H1 (cell line): ENCODE measurements around the gene GBE1. TPM values are rescaled to one million over a fixed set of nuclear protein-coding genes. Genes with fewer than 3 reads are reported as not detected.
A peak's percentile ranks its signal among the peaks of the same experiment; 100 is the strongest.

Source experiments
- CTCF ChIA-PET: fragments of 300-600 bp; sonication (Branson Sonifier 250); formaldehyde crosslinking; loops from one replicate; lab custom pipeline; 2021; ENCODE audit not compliant: partially characterized antibody; lab: Charles Lee
- POLR2A ChIA-PET: fragments of 300-600 bp; sonication (Branson Sonifier 250); formaldehyde crosslinking; loops from one replicate; lab custom pipeline; 2021; ENCODE audit warnings: inconsistent platforms; ENCODE audit not compliant: partially characterized antibody; lab: Charles Lee
- DNase-seq, 2 experiments: peaks; one replicate each; pipeline versions ENCODE4 v3.0.0 to v3.0.0-alpha.2; 2010 to 2022; ENCODE audit warnings: low spot score in 2 of 2, low read depth in 1 of 2, mixed read lengths in 1 of 2
- FAIRE-seq: peaks from 2 replicates; lab custom pipeline; 2011; peaks lifted over from hg19 to GRCh38; lab: Jason Lieb, UNC
- H2AFZ ChIP-seq: 2 replicates; pipeline ENCODE4 v1.8.1; 2012; ENCODE audit warnings: low read length, inconsistent platforms
- H2AK5ac ChIP-seq: 2 replicates; pipeline ENCODE4 v1.6.1; 2013; ENCODE audit warnings: low read depth, low read length
- H2BK120ac ChIP-seq: replicated peaks from 2 replicates; pipeline ENCODE3; 2013; ENCODE audit warnings: low read depth, low read length, inconsistent platforms
- H2BK12ac ChIP-seq: 2 replicates; pipeline ENCODE4 v1.6.1; 2013; ENCODE audit warnings: low read depth, low read length
- H2BK15ac ChIP-seq: 2 replicates; pipeline ENCODE4 v1.6.1; 2013; ENCODE audit warnings: low read length
- H2BK20ac ChIP-seq: 2 replicates; pipeline ENCODE4 v1.6.1; 2013; ENCODE audit warnings: low read length
- H2BK5ac ChIP-seq: 2 replicates; pipeline ENCODE4 v1.6.1; 2013; ENCODE audit warnings: low read depth, low read length
- H3K14ac ChIP-seq: 2 replicates; pipeline ENCODE4 v1.6.1; 2013; ENCODE audit warnings: inconsistent platforms; ENCODE audit not compliant: insufficient read length
- H3K18ac ChIP-seq: 2 replicates; pipeline ENCODE4 v1.6.1; 2013; ENCODE audit warnings: low read length; ENCODE audit errors: extremely low read depth
- H3K23ac ChIP-seq: 2 replicates; pipeline ENCODE4 v1.6.1; 2013; ENCODE audit warnings: inconsistent platforms; ENCODE audit not compliant: insufficient read length
- H3K23me2 ChIP-seq: 2 replicates; pipeline ENCODE4 v1.6.1; 2013; ENCODE audit warnings: low read depth, low read length
- H3K27ac ChIP-seq: 2 replicates; pipeline ENCODE4 v1.6.1; 2011; ENCODE audit warnings: low read depth, low read length, inconsistent platforms
- H3K27me3 ChIP-seq, 4 experiments: replicated peaks in 1 of 4; 1 replicate in 1 of 4; 2 replicates in 3 of 4; pipeline versions ENCODE4 v1.6.1 to v1.8.1; 2011 to 2013; ENCODE audit warnings: low read length in 3 of 4, mild to moderate bottlenecking in 3 of 4, inconsistent platforms in 2 of 4, mixed read lengths in 2 of 4, moderate library complexity in 1 of 4; ENCODE audit not compliant: control insufficient read depth in 3 of 4, insufficient read depth in 3 of 4; ENCODE audit errors: extremely low read depth in 1 of 4
- H3K36me3 ChIP-seq, 4 experiments: 2 replicates each; pipeline versions ENCODE4 v1.6.1 to v1.8.1; 2011 to 2013; ENCODE audit warnings: mild to moderate bottlenecking in 4 of 4, low read length in 3 of 4, moderate library complexity in 2 of 4, control low read depth in 1 of 4, inconsistent platforms in 1 of 4; ENCODE audit not compliant: insufficient read depth in 4 of 4, control insufficient read depth in 2 of 4
- H3K4ac ChIP-seq: replicated peaks from 2 replicates; pipeline ENCODE3; 2013; ENCODE audit warnings: low read length, low read depth, mixed read lengths, inconsistent platforms; ENCODE audit not compliant: insufficient read length
- H3K4me1 ChIP-seq, 4 experiments: replicated peaks in 1 of 4; 1 replicate in 1 of 4; 2 replicates in 3 of 4; pipeline versions ENCODE4 v1.6.1 to v1.8.1; 2011 to 2013; ENCODE audit warnings: low read length in 3 of 4, inconsistent platforms in 2 of 4, mixed read lengths in 1 of 4; ENCODE audit not compliant: insufficient read depth in 4 of 4, control insufficient read depth in 3 of 4
- H3K4me2 ChIP-seq, 2 experiments: 2 replicates each; pipeline versions ENCODE4 v1.6.1 to v1.8.1; 2011 to 2013; ENCODE audit warnings: low read depth in 2 of 2, low read length in 2 of 2, control low read depth in 1 of 2, inconsistent platforms in 1 of 2, mild to moderate bottlenecking in 1 of 2; ENCODE audit not compliant: insufficient read depth in 1 of 2
- H3K4me3 ChIP-seq, 4 experiments: fragments of 200-600, 300-600 bp in 1 of 4; sonication (generic), shearing (Covaris generic), sonication (Bioruptor Twin) in 1 of 4; 2 replicates each; pipeline versions ENCODE4 v1.5.1 to v1.8.1; 2011 to 2016; ENCODE audit warnings: low read length in 4 of 4, low read depth in 3 of 4, control low read depth in 2 of 4, inconsistent platforms in 2 of 4, mild to moderate bottlenecking in 2 of 4, mixed read lengths in 1 of 4, moderate library complexity in 1 of 4; ENCODE audit not compliant: insufficient read depth in 2 of 4; ENCODE audit errors: extremely low read depth in 1 of 4
- H3K56ac ChIP-seq: replicated peaks from 2 replicates; pipeline ENCODE3; 2013; ENCODE audit warnings: low read depth, mild to moderate bottlenecking, mixed read lengths, low read length, inconsistent platforms; ENCODE audit not compliant: insufficient read length
- H3K79me1 ChIP-seq: 2 replicates; pipeline ENCODE4 v1.6.1; 2013; ENCODE audit warnings: low read depth, low read length, control low read depth
- H3K79me2 ChIP-seq, 2 experiments: 2 replicates each; pipeline versions ENCODE4 v1.6.1 to v1.8.1; 2012 to 2013; ENCODE audit warnings: low read length in 2 of 2, mild to moderate bottlenecking in 2 of 2, inconsistent platforms in 1 of 2; ENCODE audit not compliant: insufficient read depth in 2 of 2, control insufficient read depth in 1 of 2
- H3K9ac ChIP-seq, 4 experiments: replicated peaks in 1 of 4; 1 replicate in 1 of 4; 2 replicates in 3 of 4; pipeline versions ENCODE4 v1.6.1 to v1.8.1; 2011 to 2013; ENCODE audit warnings: low read depth in 3 of 4, low read length in 3 of 4, control low read depth in 2 of 4, mild to moderate bottlenecking in 2 of 4, moderate library complexity in 2 of 4, inconsistent platforms in 1 of 4; ENCODE audit errors: extremely low read depth in 1 of 4
- H3K9me3 ChIP-seq, 2 experiments: 2 replicates each; pipeline versions ENCODE4 v1.6.1 to v1.8.1; 2012 to 2013; ENCODE audit warnings: mild to moderate bottlenecking in 2 of 2, moderate library complexity in 2 of 2, control low read depth in 1 of 2, inconsistent platforms in 1 of 2, low read depth in 1 of 2, low read length in 1 of 2, mixed read lengths in 1 of 2; ENCODE audit not compliant: insufficient read depth in 2 of 2
- H4K20me1 ChIP-seq, 2 experiments: replicated peaks in 1 of 2; 2 replicates each; pipeline versions ENCODE3 to v1.8.1; 2011 to 2013; ENCODE audit warnings: inconsistent platforms in 2 of 2, low read length in 2 of 2, mild to moderate bottlenecking in 1 of 2; ENCODE audit not compliant: insufficient read depth in 2 of 2, control insufficient read depth in 1 of 2
- H4K5ac ChIP-seq: 2 replicates; pipeline ENCODE4 v1.6.1; 2013; ENCODE audit warnings: low read length, low read depth, mixed read lengths, inconsistent platforms; ENCODE audit not compliant: insufficient read length
- H4K8ac ChIP-seq: 2 replicates; pipeline ENCODE4 v1.8.0; 2013; ENCODE audit warnings: mild to moderate bottlenecking, moderate library complexity, low read length, inconsistent platforms; ENCODE audit not compliant: insufficient read depth; ENCODE audit errors: extremely low read depth
- H4K91ac ChIP-seq: replicated peaks from 2 replicates; pipeline ENCODE3; 2013; ENCODE audit warnings: low read length, mixed read lengths, inconsistent platforms; ENCODE audit not compliant: insufficient read length
- BRCA1 ChIP-seq: IDR thresholded peaks from 2 replicates; pipeline ENCODE4 v1.6.1; 2012; ENCODE audit warnings: low read depth, low read length, improper control_type of control experiment
- CTBP2 ChIP-seq: IDR thresholded peaks from 2 replicates; pipeline ENCODE4 v1.7.0; 2011; ENCODE audit warnings: borderline replicate concordance, mild to moderate bottlenecking, moderate library complexity, mixed read lengths, low read length; ENCODE audit not compliant: insufficient read depth, insufficient read length
- GABPA ChIP-seq: IDR thresholded peaks from 2 replicates; pipeline ENCODE4 v1.6.1; 2011; ENCODE audit warnings: mild to moderate bottlenecking, low read length, moderate library complexity, borderline replicate concordance; ENCODE audit not compliant: insufficient read depth
- JUND ChIP-seq: IDR thresholded peaks from 2 replicates; pipeline ENCODE4 v1.6.1; 2011; ENCODE audit warnings: mild to moderate bottlenecking, improper control_type of control experiment, low read length
- NANOG ChIP-seq: IDR thresholded peaks from 2 replicates; pipeline ENCODE4 v1.6.1; 2011; ENCODE audit warnings: low read length, low read depth, mild to moderate bottlenecking, inconsistent platforms; ENCODE audit not compliant: insufficient read depth, poor library complexity, severe bottlenecking
- POLR2A ChIP-seq, 2 experiments: IDR thresholded peaks; 1 replicate in 1 of 2; 2 replicates in 1 of 2; pipeline ENCODE4 v1.6.1; 2011; ENCODE audit warnings: low read depth in 2 of 2, low read length in 2 of 2, mild to moderate bottlenecking in 2 of 2; ENCODE audit errors: control extremely low read depth in 1 of 2
- RAD21 ChIP-seq, 2 experiments: IDR thresholded peaks in 1 of 2; conservative IDR thresholded peaks in 1 of 2; 2 replicates each; pipeline ENCODE4 v1.6.1; 2011; ENCODE audit warnings: low read depth in 2 of 2, low read length in 2 of 2, improper control_type of control experiment in 1 of 2, inconsistent platforms in 1 of 2, mild to moderate bottlenecking in 1 of 2, moderate library complexity in 1 of 2
- RNF2 ChIP-seq: fragments of 200-900, 300-1000 bp; sonication (generic); IDR thresholded peaks from 2 replicates; pipeline ENCODE4 v1.7.1; 2016; ENCODE audit warnings: borderline replicate concordance, low read depth, mild to moderate bottlenecking, antibody characterized with exemption, low read length; ENCODE audit not compliant: poor library complexity, severe bottlenecking; ENCODE audit errors: missing control alignments
- SIN3A ChIP-seq, 2 experiments: IDR thresholded peaks in 1 of 2; conservative IDR thresholded peaks in 1 of 2; 2 replicates each; pipeline ENCODE4 v1.6.1; 2011 to 2012; ENCODE audit warnings: low read length in 2 of 2, improper control_type of control experiment in 1 of 2, low read depth in 1 of 2, mild to moderate bottlenecking in 1 of 2
- TEAD4 ChIP-seq: IDR thresholded peaks from 2 replicates; pipeline ENCODE4 v1.6.1; 2012; ENCODE audit warnings: low read depth, low read length, inconsistent platforms, mixed read lengths
- YY1 ChIP-seq: IDR thresholded peaks from 2 replicates; pipeline ENCODE4 v1.6.1; 2011; ENCODE audit warnings: low read depth, mild to moderate bottlenecking, low read length
- WGBS, 2 experiments: shearing (Covaris generic) in 1 of 2; methylation state at CpG; one replicate each; pipeline versions ENCODE4 v1.1.6 to v1.1.7; 2013 to 2015; ENCODE audit warnings: low lambda C conversion rate in 2 of 2, mixed read lengths in 2 of 2, inconsistent platforms in 1 of 2, low coverage in 1 of 2, missing lambda C conversion rate in 1 of 2; ENCODE audit not compliant: insufficient replicate concordance in 2 of 2, insufficient coverage in 1 of 2, insufficient read length in 1 of 2; ENCODE audit errors: extremely low coverage in 1 of 2, missing lambda C conversion rate in 1 of 2; 5-methylcytosine and 5-hydroxymethylcytosine counted together
- polyA plus RNA-seq, 7 experiments: library from polyadenylated mRNA; depleted of rRNA in 3 of 7; stranded (reverse) in 5 of 7; unstranded in 2 of 7; fragments of >200 nt in 5 of 7; fragments of 200-250 nt in 2 of 7; gene quantifications; 1 replicate in 5 of 7; 2 replicates in 1 of 7; 4 replicates in 1 of 7; pipeline versions ENCODE4 v1.2.1 to v1.2.3, GENCODE V29; 2011 to 2013; ENCODE audit warnings: missing spikeins in 2 of 7, mixed read lengths in 2 of 7
- total RNA-seq: library from RNA; stranded (reverse); fragmentation: NEBNext Ultra II Directional; extraction: Animal tissue kit (Norgen Biotek cat#: 25700); gene quantifications from 2 replicates; pipeline ENCODE4 v1.2.1, GENCODE V29; 2021
- TF ChIP-seq, protein P1 (sequence below): IDR thresholded peaks from 2 replicates; pipeline ENCODE4 v1.6.1; 2012; ENCODE audit warnings: low read length, inconsistent platforms

GBE1 gene
- total and polyA plus RNA-seq, 2 of the 8 experiments (the other 6 are each of a cell fraction or from before 2014, with no cell fraction given): 3.3 to 7.3 TPM

DNA sequence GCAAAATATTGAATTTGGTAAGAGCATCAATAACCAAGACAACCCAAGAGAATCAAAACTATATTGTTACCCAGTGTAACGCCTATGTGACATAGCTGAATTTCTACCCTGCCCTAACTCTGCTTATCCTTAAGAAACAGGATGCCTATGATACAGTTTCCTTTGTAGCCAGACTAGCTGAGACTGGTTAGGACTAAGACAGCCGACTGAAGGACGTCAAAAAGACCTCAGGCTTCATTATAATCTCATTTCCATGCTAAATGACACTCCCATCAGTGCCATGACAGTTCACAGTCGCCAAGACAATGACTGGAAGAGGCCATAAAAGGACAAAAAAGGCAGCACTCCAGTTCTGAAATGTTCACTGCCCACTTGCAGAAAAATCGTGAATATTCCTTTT, 66.8 kb downstream of the GBE1 start:
- TF ChIP-seq JUND (no peak), POLR2A (IDR thresholded peaks at IDR 0.05; ENCODE audit: control extremely low read depth in 1 of 2, low read depth in 2 of 2, low read length in 2 of 2) (no peak), RNF2 (no peak), SIN3A (conservative IDR thresholded peaks at IDR 0.05 in 1 of 2, IDR thresholded peaks at IDR 0.05 in 1 of 2; ENCODE audit: low read depth in 1 of 2, low read length in 2 of 2) (no peak), CTBP2 (no peak), TEAD4 (no peak), NANOG (no peak), YY1 (no peak), BRCA1 (no peak), RAD21 (IDR thresholded peaks at IDR 0.05 in 1 of 2, conservative IDR thresholded peaks at IDR 0.05 in 1 of 2; ENCODE audit: low read depth in 2 of 2, low read length in 2 of 2) (no peak), GABPA (no peak)
- TF ChIP-seq, protein P1, sequence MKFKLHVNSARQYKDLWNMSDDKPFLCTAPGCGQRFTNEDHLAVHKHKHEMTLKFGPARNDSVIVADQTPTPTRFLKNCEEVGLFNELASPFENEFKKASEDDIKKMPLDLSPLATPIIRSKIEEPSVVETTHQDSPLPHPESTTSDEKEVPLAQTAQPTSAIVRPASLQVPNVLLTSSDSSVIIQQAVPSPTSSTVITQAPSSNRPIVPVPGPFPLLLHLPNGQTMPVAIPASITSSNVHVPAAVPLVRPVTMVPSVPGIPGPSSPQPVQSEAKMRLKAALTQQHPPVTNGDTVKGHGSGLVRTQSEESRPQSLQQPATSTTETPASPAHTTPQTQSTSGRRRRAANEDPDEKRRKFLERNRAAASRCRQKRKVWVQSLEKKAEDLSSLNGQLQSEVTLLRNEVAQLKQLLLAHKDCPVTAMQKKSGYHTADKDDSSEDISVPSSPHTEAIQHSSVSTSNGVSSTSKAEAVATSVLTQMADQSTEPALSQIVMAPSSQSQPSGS: no peak
- Histone ChIP-seq H3K4me3 (no peak overlapping the region), H2AFZ (no peak overlapping the region), H3K79me1 (no peaks in the 10 kb centered on the region), H3K23me2 (no peaks in the 10 kb centered on the region), H3K23ac (no peak overlapping the region), H3K79me2 (no peaks in the 10 kb centered on the region), H3K56ac (no peak overlapping the region), H3K9me3 (no peaks in the 10 kb centered on the region), H3K4me2 (no peak overlapping the region), H2BK5ac (no peak overlapping the region), H2BK120ac (no peak overlapping the region), H2AK5ac (no peak overlapping the region), H4K20me1 (no peaks in the 10 kb centered on the region), H4K91ac (no peak overlapping the region), H3K27ac (no peak overlapping the region), H3K14ac (peak overlapping the region; percentile 23), H3K18ac (no peak overlapping the region), H3K27me3 (no peaks in the 10 kb centered on the region), H2BK12ac (no peak overlapping the region), H3K4ac (no peak overlapping the region), H4K8ac (no peak overlapping the region), H3K36me3 (no peaks in the 10 kb centered on the region), H3K9ac (no peak overlapping the region), H2BK20ac (no peak overlapping the region), H2BK15ac (no peak overlapping the region), H4K5ac (no peak overlapping the region), H3K4me1 (no peaks in the 10 kb centered on the region)
- ChIA-PET CTCF (interaction anchor here (0.6 kb wide), 1 partner anchor 171 kb away, joined by 3 read pairs; no protein-coding TSS in a partner anchor), POLR2A (no interaction called here)
- FAIRE-seq (no peak), DNase-seq (no peak)
- WGBS, 2 experiments: 89% methylated on average over 5 of the region's 5 CpGs; no CpG with 5 or more reads in 1 of the 2 experiments
